GM19238 (cell line): ENCODE measurements around the gene PEG3.
"Not testable (repeated sequence)": the region's sequence is repeated elsewhere in the genome, so short reads cannot be mapped to it uniquely, and the experiment has no call there.

Experiments used
- DNase-seq: peaks from one replicate; pipeline ENCODE4 v3.0.0; 2011; ENCODE audit warnings: low spot score; ENCODE audit not compliant: insufficient read length

PEG3 gene

DNA sequence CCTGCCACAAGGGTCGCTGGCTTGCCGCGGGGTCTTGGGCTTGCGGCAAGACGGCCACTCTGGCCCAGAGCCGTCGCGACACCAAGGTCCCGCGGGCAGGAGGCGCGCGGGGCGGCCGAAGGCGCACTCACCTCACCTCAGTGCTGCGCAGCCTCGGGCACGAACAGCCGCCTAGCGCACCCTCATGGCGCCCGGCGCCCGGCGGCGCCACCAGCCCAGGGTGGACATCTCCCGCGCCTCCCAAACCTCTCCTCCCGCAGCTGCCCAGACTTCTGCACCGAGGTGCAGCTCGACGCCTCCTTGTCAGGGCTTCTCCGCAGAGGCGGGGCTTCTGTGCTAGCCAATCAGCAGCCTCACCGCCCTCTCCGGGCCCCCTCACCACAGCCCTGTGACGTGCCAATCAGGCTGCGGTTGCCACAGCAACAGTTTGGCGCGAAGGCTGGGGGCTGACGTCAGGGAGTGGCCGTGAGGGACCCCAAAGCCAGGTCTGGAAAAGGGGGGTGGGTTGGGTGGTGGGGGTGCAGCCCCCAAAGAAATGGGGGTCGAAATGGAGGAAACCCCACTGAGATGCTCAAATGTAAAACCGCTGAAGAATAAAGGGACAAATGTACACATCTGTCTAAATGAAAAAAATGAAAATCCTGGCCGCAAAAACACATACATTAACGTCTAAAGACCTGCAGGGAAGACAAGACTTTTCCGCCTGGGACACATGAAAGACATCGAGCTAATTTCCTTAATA lies at the start of gene PEG3, which contains the start of gene ZIM2:
TSS of gene PEG3 (minus strand) at position 276 of the 742 bp plus-strand sequence. CDS start 16,071 bp downstream, outside the sequence.
TSS of gene ZIM2 (minus strand) at position 276 of the 742 bp plus-strand sequence. CDS start 16,449 bp downstream, outside the sequence.
- DNase-seq, result no peak

DNA sequence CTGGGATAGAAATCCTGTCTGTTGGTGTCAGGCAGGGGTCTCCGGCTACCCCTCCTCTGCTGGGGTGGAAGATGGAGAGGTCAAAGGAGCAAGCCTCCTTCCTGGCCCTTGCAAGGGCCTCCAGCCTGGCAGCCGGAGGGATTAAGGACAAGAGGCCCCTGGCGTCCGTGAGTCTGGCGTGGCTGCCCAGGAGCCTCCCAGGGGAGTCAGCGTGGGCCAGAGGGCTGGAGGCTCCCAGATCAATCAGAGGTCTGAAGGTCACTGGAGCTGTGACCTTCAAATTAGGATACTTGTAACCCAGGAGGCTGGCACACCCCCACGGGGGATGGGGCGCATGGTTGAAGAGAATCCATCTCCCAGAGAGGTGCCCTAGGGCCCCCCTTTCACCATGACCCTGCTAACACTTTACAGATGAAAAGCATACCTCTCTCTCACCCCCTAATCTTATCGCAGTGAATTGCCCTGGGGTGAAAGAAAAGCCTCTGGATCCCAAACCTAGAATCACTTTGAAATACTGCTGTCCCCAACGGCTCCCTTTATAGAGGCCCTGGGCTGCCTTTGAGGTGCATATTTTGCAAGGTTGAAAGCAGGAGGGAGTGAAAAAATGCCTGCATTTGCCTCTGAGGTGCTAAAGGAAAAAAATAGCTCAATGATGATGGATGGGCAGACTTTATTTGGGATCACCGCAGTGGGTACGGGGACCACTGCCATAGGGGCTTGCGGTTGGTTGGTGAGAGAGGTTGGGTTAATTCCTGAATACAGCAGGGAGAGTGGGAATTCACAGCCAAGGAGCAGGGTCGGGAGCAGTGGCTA lies 44.9 kb upstream of the PEG3 start:
- no peak for DNase-seq

DNA sequence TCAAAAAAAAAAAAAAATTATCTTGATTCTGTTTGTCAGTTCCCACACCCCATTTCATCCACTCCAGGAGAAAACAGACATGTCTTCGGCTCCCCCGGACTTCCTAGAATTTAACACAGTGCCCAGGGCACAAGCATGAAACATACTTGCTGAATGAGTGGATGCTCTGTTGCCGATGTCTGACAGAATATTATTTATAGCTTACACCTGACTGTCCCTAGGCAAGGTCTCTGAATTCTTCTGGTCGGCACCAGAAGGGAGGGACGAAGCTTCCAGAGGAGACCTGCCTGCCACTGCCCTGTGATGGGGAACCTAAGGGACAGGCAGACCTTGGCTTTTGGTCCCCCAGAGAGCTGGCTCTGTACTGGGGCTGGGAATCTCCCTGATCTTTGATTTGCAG lies 43.9 kb upstream of the PEG3 start:
- DNase-seq, result no peak

DNA sequence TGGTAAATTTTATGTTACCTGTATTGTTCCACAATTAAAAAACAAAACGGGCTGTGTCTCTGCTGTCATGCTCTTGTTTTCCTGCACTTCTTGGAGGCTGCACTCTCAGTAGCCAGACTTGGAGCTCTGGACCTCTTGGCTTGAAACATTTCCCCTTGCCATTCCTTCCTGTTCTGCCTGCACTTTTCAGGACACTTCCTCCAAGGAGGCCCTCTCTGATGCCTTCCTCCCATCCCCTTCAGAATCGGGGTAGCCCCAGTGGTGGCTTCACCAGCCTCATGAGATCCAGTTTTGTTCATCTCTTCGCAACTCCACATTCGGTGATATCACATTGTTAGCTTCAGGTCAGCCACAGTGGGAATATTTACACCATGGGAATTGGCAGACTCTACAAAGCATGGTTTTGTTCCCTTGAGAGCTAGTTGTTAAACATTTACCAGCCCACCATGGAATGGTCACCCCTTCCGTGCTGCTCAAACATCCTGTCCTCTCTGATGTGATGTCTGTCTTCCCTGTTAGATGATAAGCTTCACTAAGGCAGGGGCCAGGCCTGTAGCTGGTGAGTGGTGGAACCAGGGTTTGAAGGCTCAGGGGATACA lies 40.2 kb upstream of the PEG3 start:
- DNase-seq, result no peak

DNA sequence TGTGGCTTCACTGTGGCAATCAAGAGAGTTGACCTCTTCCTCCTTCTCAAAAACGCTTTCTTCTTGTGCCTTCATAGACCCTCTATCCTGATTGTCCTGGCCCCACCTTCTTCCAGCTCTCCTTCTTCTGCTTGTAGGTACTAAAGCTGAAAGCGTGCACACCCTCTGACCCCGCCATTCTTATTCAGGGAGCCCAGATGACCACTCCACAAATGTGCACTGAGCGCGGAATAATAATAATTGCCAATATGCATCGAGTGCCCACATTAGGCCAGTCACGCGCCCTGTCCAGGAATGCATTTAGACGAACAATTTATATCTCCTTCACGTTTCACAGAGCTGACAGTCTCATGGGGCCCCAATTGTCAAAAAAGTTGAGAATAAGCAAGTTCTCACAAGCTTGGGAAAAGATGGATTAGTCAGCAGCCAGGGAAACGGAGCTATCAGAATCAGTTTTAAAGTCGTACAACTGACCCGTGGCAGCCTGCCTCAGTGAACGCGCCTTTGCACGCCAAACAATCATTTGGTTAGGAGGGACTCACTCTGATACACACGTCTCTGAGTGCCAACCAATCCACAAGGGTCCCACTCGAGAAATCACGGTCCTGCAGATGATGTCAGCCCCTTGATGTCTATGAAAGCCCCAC lies 36.7 kb upstream of the PEG3 start:
- DNase-seq, result no peak

DNA sequence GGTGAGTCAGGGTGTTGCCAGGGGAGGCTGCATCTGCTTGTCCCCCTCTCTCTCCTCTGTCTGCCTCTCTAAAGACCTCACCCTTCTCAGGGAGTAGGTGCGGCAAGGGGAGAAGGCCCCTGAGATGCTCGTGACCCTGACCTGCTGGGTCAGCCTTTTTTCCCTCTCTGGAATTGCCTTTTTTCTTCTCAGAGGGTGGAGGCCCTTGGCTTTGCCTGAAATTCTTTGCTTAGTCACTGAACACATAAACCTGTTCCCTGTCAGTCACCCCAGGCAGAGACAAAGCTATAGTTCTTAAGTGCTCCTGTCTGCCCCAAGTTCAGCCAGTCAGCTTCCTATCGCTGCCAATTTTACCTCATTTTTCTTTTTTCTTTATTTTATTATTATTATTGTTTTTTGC lies 35.2 kb upstream of the PEG3 start:
- no peak for DNase-seq

DNA sequence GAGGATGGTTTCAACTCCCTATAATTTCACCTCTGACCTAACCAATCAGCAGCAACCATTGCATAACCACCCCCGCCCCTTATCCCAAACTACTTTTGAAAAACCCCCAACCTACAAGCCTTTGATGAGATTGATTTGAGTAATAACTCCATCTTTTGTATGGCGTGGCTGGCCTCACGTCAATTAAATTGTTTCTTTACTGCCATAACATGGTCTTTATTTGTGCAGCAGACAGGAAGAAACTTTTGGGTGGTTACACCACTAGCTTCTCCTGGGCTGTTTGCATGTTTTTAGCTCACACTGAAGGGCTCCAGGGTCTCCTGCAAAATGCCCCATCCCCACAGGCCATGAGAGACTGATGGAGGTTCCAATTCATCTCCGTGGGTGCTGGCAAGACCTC lies 34.0 kb upstream of the PEG3 start:
- DNase-seq, result no peak

DNA sequence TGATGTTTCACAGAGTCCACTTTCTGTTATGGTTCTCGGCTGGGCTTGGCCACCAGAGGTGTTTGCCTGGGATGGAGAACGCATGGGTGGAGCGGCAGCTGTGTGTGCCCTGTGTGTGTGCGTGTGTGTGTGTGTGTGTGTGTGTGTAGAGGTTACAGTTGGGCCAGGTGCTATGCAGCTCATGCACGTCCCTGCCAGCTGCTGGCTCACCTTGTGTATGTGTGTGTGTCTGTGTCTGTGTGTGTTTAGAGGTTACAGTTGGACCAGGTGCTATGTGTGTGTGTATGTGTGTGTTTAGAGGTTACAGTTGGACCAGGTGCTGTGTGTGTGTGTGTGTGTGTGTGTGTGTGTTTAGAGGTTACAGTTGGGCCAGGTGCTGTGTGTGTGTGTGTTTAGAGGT lies 33.0 kb upstream of the PEG3 start:
- DNase-seq, result no peak

DNA sequence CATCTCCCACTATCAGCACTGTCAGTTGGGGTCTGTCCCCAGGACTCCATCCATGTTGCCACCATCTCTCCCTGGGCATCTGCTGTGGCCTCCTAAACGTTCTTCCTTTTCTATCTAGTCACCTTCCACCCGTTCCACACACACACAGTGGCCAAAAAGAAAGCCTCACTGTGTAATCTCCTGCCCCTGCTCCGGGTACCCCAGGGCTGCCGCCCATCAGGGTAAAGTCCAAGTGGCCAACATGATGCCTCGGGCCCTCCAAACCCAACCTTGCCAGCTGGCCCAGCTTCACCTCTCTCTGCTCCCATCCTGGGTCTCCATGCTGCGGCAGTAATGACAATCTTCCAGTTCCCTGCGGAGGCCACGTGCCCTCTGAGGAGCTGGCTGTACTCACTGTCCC lies 29.4 kb upstream of the PEG3 start:
- no peak for DNase-seq

DNA sequence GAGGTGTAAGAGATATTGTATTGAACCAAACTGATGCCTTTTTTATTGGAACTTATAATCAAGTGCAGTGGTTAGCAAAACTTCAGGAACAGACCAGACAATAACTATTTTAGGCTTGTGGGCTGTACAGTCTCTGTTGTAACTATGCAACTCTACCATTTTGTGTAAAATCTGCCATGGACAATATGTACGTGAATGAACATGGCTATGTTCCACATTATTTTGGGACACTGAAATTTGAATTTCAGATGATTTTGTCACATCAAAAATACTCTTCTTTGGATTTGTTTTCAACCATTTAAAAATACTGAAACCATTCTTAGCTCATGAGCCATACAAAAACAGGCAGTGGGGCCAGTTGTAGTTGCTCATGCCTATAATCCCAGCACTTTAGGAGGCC lies 27.9 kb upstream of the PEG3 start:
- DNase-seq, result no peak

DNA sequence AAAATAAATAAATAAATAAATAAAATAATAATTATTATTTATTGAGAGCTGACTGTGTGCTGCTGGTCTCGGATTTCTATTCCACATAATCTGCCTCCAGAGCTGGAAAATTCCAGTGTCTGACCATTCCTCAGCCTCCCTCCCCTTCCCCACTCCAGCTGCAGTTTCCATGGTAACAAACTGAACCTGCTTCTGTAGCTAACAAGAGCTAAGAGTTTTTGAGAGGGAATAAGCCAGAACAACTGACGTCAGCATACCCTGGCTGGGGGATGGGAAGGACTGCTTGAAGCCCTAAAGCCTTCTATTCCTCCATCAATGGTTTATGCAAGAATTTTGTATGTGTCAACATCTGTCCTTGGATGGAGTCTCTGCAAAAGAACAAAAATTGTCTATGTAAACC lies 26.0 kb upstream of the PEG3 start:
- no peak for DNase-seq

DNA sequence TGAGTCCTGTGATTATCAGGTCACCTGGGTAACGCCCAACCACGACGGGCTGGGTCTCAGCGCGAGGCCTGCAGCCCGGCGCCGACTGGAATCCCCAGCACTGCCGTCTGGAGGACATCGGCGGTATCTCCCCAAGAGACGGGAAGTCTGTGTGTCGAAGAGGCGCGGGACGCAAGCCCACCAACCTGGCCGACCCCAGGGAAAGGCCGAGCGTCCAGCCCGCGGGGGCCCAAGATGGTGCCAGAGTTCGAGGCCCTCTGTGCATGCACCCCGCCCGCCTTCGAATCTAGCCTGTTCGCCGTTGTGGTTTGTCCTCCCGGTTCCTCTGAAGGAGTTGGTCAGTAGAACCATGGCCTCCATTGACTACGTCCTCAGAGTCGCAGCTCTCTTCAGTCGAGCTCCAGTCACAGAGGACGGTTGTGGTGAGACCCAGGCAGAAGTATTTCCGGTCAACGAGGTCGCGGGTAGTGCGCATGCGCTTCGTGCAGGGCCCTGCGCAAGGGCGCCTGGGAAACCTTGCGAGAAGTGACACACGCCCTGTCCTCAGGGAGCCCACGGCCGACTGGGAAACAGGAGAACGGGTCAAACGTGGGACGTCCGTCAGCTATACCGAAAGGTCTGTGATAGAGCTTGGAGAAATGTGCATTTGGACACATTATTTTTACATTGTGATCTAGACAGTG lies 24.1 kb upstream of the PEG3 start:
- DNase-seq, result no peak

DNA sequence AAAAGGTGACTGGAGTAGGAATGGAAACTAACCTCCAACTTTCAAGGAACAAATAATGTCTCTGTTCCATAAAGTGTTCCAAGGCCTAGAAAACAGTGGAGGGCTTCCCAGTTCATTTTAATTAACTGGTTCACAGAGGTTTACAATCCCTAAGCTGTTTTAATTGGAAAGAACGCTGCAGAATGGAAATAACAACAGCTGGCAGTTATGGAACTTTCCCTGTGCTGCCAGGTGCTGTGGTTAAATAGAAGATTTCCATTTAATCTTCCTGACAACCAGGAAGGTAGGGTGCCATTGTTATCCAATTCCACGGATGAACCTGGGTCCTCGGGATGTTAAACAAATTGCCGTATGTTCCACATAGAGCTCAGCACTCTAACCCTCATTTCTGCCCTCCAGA lies 22.2 kb upstream of the PEG3 start:
- no peak for DNase-seq

DNA sequence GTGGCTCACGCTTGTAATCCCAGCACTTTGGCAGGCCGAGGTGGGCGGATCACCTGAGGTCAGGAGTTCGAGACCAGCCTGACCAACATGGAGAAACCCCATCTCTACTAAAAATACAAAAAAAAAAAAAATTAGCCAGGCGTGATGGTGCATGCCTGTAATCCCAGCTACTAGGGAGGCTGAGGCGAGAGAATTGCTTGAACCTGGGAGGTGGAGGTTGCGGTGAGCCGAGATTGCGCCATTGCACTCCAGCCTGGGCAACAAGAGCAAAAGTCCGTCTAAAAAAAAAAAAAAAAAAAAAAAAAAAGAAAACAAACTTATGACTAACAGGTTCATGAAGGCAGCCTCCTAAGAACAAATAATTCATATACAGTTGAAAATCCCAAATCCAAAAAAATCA lies 19.9 kb upstream of the PEG3 start:
- not testable (repeated sequence) for DNase-seq

DNA sequence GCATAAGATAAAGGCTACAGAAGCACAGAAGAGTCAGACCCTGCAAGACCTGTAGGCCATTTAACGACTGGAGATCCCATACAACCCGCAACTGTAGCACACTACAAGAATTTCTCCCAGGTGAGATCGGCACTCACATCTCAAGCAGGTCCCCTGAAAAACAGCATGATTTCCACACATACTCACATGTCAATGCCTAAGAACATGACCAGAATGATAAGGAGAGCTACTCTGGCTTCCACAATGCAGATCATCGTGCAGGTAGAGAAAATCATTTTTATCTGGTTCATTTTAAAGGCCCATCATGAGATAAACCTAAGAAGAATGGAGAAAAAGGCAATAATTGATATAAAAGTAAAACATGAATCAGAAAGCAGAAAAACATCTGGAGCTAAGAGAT lies 17.5 kb upstream of the PEG3 start:
- no peak for DNase-seq

DNA sequence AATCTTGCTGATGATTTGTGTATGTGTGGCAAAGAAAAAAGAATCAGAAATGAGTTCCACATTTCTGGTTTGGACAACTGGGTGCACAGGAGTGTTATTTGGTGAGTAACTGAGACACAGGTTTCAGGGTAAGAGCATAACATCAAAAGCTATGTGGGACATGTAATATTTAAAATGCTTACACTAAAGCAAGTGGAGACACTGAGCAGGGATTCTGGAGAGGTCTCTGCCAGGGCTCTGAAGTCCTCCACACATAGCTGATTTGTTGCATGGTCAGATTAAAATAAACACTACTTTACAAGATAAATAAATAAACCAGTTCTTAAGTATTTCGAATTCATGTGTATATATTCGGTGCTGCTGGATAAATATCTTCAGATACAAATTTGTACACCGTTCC lies 16.3 kb upstream of the PEG3 start:
- DNase-seq, result no peak

DNA sequence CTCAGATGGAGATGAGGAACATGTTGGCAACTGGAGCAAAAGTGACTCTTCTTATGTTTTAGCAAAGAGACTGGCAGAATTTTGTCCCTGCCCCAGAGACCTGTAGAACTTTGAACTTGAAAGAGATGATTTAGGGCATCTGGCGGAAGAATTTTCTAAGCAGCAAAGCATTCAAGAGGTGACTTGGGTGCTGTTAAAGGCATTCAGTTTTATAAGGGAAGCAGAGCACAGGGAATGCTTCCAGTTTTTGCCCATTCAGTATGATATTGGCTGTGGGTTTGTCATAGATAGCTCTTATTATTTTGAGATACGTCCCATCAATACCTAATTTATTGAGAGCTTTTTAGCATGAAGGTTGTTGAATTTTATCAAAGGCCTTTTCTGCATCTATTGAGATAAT lies 11.8 kb upstream of the PEG3 start:
- not testable (repeated sequence) for DNase-seq

DNA sequence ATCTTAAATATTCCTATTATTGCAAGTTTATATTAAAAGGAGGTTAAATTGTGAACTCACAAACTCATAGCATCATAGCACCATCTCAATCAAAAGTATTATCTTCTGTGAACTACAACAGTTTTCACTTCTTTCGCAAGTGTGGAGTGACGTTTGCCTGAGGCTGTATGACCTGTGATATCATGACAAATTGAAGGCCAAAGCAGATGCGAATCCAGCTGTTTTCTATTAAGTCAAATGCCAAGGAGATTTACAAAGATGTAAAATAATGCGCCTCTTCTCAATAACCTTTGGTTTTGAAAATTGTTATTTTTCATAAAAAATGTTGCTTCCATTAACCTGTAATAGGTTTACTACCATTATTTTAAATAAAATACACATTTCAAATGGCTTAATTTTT lies 7.6 kb upstream of the PEG3 start:
- no peak for DNase-seq

DNA sequence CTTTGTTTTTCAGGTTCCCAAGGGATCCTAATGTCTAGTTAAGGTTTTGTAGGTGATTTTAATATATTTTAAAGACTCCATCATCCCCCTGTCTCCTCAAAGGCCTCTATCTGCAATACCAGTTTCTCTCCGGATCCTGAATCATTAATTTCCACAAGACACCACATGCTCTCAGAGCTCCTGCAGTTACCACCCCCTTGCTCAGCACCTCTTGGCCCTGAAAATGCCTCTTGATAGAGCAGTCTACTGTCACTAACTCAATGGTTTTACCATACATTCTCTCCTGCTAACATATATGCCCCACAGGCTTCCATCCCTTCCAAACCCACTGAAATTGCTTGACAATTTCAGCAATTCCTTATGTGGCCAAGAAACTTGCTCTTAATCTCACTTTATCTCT lies 1.9 kb upstream of the PEG3 start:
- no peak for DNase-seq

DNA sequence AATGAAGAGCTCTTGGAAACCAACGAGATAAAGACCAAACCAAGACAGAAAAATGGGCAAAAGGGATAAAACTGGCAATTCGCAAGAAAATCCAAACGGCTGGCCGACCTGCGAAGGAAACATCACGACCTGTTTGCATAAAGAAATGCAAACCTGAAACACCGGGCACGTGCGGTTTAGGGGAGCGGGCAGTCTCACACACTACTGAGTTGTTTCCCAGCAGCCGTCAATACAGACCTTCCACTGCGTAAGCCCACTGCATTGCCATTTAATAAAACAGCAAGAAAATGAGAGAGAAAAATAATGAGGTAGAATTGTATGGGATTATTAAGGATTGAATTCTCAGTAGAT lies 642 bp upstream of the PEG3 start:
- DNase-seq, result no peak

DNA sequence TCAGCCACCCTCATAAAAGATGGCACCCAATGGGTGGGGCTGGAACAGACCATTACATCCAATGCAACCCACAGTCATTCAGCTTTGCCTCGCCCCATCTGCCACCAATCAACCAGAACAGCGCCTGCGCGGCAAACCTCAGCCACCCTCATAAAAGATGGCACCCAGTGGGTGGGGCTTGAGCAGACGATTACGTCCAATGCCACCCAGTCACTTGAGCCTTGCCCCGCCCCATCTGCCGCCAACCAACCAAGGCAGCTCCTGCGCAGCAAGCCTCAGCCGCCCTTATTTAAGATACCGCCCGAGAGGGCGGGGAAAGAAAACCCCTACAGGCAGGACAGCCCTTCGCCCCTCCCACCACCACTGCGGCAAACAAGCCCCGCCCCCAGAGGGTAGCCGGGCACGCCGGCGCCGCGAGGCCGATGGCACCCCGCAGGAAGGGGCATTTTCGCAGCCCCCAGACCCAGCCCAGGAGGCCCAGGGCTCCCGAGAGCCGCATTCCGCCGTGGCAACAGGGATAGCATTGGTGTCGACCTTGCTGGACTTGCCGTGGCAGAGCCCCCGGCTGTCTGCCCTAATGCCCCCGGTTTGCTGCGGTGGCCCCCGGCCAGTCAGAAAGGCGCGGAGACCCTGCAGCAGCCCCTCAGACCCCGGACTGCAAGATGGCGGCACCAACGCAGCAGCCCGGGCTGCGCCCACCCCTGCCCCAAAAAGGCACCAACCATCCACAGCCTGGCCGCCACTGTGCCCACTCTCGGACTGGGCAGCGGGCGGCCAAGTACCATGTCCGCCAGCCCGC lies 675 bp downstream of the PEG3 start:
- no peak for DNase-seq
